ENCODE data around the gene ARPC1A. TPM values are rescaled to one million over a fixed set of nuclear protein-coding genes. Genes with fewer than 3 reads are reported as not detected.
"Not testable (repeated sequence)": the region's sequence is repeated elsewhere in the genome, so short reads cannot be mapped to it uniquely, and the experiment has no call there.

The ARPC1A gene
- total RNA-seq, 1 donor from 2014 or later, result 105 TPM

DNA sequence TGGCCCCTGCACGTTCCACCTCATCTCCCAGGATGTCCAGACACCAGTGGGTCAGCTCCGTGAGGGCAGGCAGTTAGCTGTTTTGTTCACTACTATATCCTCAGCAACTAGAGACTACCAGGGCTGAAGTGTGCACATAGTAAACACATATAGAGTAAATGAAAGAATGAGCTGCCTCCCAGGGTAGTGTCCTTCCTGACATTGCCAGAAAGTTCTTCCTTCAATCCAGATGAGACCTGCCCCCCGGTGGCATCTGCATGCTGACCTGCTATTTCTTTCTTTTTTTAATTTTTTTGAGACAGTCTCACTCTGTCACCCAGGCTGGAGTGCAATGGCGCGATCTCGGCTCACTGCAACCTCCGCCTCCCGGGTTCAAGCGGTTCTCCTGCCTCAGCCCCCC lies 14.0 kb upstream of the ARPC1A start:
- Mint-ChIP-seq H3K27ac (ENCODE audit: unreplicated experiment) (no peak overlapping the region), H3K27me3 (ENCODE audit: unreplicated experiment) (peaks cover 4% of the 10 kb centered on the region)

DNA sequence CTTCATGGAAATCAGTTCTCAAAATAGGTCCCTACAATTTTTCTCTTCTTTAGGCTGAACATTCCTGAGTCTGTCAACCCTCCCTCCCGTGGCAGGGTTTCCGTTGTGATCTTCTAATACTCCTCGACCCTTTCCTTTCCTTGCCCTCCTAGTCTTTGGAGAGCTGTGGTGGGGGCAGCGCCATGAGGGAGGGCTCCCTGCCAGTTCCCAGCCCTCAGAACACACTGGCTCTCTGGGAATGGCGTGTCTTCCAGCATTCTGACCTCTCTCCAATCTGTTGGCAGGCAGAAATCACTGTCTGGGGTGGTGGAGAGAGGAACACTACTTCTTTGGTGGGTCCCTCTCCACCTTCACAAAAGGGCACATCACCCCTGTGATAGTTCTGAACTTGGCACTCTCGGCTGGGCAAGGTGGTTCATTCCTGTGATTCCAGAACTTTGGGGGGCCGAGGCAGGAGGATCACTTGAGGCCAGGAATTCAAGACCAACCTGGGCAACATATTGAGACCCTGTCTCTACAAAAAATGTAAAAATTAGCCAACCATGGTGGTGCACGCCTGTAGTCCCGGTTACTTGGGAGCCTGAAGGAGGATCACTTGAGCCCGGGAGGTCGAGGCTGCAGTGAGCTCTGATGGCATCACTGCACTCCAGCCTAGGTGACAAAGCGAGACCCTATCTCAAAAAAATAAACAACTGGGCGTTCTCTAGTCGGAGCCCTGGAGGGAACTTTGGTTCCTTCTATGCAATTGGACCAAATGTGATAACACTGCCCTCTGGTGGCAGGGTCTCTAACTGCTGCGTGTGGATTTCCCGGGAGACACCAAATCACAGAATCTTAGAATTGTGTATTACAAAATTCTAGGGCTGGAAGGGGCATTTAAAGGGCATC lies 13.1 kb upstream of the ARPC1A start:
- Mint-ChIP-seq H3K4me1 (ENCODE audit: unreplicated experiment) (peaks cover 5% of the 10 kb centered on the region), H3K27me3 (ENCODE audit: unreplicated experiment) (peaks cover 4% of the 10 kb centered on the region), H3K27ac (ENCODE audit: unreplicated experiment) (no peak overlapping the region), H3K36me3 (ENCODE audit: unreplicated experiment) (peaks cover 2% of the 10 kb centered on the region), H3K9me3 (ENCODE audit: unreplicated experiment) (peaks cover 5% of the 10 kb centered on the region), H3K4me3 (ENCODE audit: unreplicated experiment) (no peak overlapping the region)
- DNase-seq (ENCODE audit: extremely low spot score, unreplicated experiment), result peak; percentile 87
- TF ChIP-seq, protein P1, sequence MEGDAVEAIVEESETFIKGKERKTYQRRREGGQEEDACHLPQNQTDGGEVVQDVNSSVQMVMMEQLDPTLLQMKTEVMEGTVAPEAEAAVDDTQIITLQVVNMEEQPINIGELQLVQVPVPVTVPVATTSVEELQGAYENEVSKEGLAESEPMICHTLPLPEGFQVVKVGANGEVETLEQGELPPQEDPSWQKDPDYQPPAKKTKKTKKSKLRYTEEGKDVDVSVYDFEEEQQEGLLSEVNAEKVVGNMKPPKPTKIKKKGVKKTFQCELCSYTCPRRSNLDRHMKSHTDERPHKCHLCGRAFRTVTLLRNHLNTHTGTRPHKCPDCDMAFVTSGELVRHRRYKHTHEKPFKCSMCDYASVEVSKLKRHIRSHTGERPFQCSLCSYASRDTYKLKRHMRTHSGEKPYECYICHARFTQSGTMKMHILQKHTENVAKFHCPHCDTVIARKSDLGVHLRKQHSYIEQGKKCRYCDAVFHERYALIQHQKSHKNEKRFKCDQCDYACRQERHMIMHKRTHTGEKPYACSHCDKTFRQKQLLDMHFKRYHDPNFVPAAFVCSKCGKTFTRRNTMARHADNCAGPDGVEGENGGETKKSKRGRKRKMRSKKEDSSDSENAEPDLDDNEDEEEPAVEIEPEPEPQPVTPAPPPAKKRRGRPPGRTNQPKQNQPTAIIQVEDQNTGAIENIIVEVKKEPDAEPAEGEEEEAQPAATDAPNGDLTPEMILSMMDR (IDR thresholded peaks at IDR 0.05), result peak; percentile 92

More for the DNA sequence above, 14.0 kb upstream of the ARPC1A start:
- Mint-ChIP-seq H3K36me3 (ENCODE audit: unreplicated experiment) (peaks cover 2% of the 10 kb centered on the region), H3K9me3 (ENCODE audit: unreplicated experiment) (peaks cover 5% of the 10 kb centered on the region), H3K4me1 (ENCODE audit: unreplicated experiment) (peaks cover 5% of the 10 kb centered on the region), H3K4me3 (ENCODE audit: unreplicated experiment) (no peak overlapping the region)
- DNase-seq (ENCODE audit: extremely low spot score, unreplicated experiment), result no peak
- TF ChIP-seq, protein P1 (IDR thresholded peaks at IDR 0.05), result peak; percentile 7

DNA sequence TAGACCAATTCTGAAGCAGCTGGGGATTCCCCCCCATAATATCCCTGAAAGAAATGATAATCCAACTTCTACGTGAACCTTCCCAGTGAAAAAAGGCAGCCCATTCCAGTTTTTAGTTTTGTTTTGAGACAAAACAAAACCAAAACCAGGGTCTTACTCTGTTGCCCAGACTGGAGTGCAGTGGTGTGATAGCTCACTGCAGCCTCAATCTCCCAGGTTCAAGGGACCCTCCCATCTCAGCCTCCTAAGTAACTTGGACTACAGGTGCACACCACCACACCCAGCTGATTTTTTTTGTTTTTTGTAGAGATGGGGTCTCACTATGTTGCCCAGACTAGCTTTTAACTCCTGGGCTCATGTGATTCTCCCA lies 12.5 kb upstream of the ARPC1A start:
- peaks cover 5% of the 10 kb centered on the region for H3K9me3 Mint-ChIP-seq (ENCODE audit: unreplicated experiment)
- H3K4me1 Mint-ChIP-seq (ENCODE audit: unreplicated experiment), result peaks cover 5% of the 10 kb centered on the region
- TF ChIP-seq, protein P1 (IDR thresholded peaks at IDR 0.05), result peak; percentile 16
- no peak overlapping the region for H3K4me3 Mint-ChIP-seq (ENCODE audit: unreplicated experiment)
- no peak overlapping the region for H3K27ac Mint-ChIP-seq (ENCODE audit: unreplicated experiment)
- H3K27me3 Mint-ChIP-seq (ENCODE audit: unreplicated experiment), result peaks cover 4% of the 10 kb centered on the region
- no peak for DNase-seq (ENCODE audit: extremely low spot score, unreplicated experiment)
- peaks cover 2% of the 10 kb centered on the region for H3K36me3 Mint-ChIP-seq (ENCODE audit: unreplicated experiment)

DNA sequence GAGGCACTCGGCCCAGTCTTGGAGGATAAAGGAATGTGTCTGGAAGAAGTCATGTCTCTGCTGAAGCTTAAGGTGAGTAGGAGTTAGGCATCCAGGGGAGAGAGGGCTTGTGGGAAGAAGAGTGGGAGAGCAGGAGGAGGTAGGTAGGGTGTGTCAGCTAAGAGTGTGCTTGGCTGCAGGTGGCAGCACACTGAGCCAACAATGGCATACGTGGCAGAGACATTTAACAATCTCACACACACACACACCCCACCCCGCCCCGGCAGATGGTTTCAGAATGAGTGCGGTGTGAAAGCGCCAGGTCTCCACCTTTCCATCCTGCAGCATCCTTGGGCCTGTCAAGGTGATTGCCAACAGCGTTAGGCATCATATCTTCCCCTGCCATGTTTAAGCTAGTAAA lies 11.2 kb upstream of the ARPC1A start:
- H3K36me3 Mint-ChIP-seq (ENCODE audit: unreplicated experiment), result peaks cover 2% of the 10 kb centered on the region
- no peak for DNase-seq (ENCODE audit: extremely low spot score, unreplicated experiment)
- peaks cover 5% of the 10 kb centered on the region for H3K4me1 Mint-ChIP-seq (ENCODE audit: unreplicated experiment)
- peaks cover 4% of the 10 kb centered on the region for H3K27me3 Mint-ChIP-seq (ENCODE audit: unreplicated experiment)
- peaks cover 5% of the 10 kb centered on the region for H3K9me3 Mint-ChIP-seq (ENCODE audit: unreplicated experiment)
- no peak overlapping the region for H3K4me3 Mint-ChIP-seq (ENCODE audit: unreplicated experiment)
- TF ChIP-seq, protein P1 (IDR thresholded peaks at IDR 0.05), result no peak
- no peak overlapping the region for H3K27ac Mint-ChIP-seq (ENCODE audit: unreplicated experiment)

DNA sequence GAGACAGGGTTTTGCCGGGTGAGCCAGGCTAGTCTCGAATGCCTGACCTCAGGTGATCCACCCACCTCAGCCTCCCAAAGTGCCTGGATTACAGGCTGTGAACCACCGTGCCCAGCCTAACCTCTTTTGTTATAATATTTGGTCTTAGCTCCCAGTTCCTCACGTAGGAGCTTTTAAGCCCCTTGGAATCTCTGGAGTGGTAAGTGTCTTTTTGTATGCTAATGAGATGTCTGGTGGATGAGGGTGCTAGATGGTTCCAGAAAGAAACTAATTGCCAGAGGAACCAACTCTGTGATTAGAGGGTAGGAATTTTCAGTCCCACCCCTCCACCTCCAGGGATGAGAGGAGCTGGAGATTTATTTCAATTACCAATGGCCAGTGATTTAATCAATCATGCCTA lies 5.3 kb upstream of the ARPC1A start:
- DNase-seq (ENCODE audit: extremely low spot score, unreplicated experiment), result no peak
- Mint-ChIP-seq H3K4me3 (ENCODE audit: unreplicated experiment) (no peak overlapping the region), H3K9me3 (ENCODE audit: unreplicated experiment) (no peaks in the 10 kb centered on the region), H3K4me1 (ENCODE audit: unreplicated experiment) (peaks cover 1% of the 10 kb centered on the region), H3K27ac (ENCODE audit: unreplicated experiment) (no peak overlapping the region), H3K27me3 (ENCODE audit: unreplicated experiment) (no peaks in the 10 kb centered on the region), H3K36me3 (ENCODE audit: unreplicated experiment) (no peaks in the 10 kb centered on the region)
- TF ChIP-seq, protein P1 (IDR thresholded peaks at IDR 0.05), result no peak

DNA sequence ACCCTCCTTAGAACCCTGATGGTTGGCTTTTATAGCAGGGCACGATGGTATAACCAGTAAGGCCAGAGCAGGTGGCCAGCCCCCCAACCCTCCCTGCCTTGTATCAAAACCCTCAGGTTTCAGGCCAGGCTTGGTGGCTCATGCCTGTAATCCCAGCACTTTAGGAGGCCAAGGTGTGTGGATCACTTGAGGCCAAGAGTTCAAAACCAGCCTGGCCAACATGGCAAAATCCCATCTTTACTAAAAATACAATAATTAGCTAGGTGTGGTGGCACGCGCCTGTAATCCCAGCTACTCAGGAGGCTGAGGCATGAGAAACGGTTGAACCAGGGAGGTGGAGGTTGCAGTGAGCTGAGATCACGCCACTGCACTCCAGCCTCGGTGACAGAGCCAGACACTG lies 3.0 kb upstream of the ARPC1A start:
- H3K4me1 Mint-ChIP-seq (ENCODE audit: unreplicated experiment), result peaks cover 14% of the 10 kb centered on the region
- not testable (repeated sequence) for H3K4me3 Mint-ChIP-seq (ENCODE audit: unreplicated experiment)

More for the DNA sequence above, 3.0 kb upstream of the ARPC1A start:
- H3K27ac Mint-ChIP-seq (ENCODE audit: unreplicated experiment); DNase-seq (ENCODE audit: extremely low spot score, unreplicated experiment); H3K36me3 Mint-ChIP-seq (ENCODE audit: unreplicated experiment); H3K27me3 Mint-ChIP-seq (ENCODE audit: unreplicated experiment); H3K9me3 Mint-ChIP-seq (ENCODE audit: unreplicated experiment): not testable (repeated sequence)
